ENCODE measurements around the gene ARL4D. TPM values are rescaled to one million over a fixed set of nuclear protein-coding genes. Genes with fewer than 3 reads are reported as not detected.

Gene ARL4D
- total and polyA plus RNA-seq, 2 of the 4 experiments (the other 2 are of a cell fraction) = 12.5 to 30.7 TPM

- POLR2A ChIA-PET (ENCODE audit: unreplicated experiment) = no interaction called here
- in situ Hi-C loops (cut with MboI; ENCODE audit: low sequenced_read_pairs) = no loop called here
- DNase-seq (no peak), ATAC-seq (ENCODE audit: low read depth) (no peak)
- no peak overlapping the region for H3K9ac ChIP-seq (ENCODE audit: low read depth, low read length)
- no peak overlapping the region for H2BK20ac ChIP-seq (ENCODE audit: low read depth, low read length)
- H2BK5ac ChIP-seq (ENCODE audit: low read depth, low read length, poor library complexity, severe bottlenecking) = no peak overlapping the region
- no peak overlapping the region for H3K56ac ChIP-seq (ENCODE audit: extremely low read depth, insufficient read depth, low read length)
- H3K23ac ChIP-seq (ENCODE audit: low read depth, low read length) = no peak overlapping the region
- no TSS peak for BruUV-seq (replicated peaks)
- no peak for TF ChIP-seq RAD21 (IDR thresholded peaks at IDR 0.05; ENCODE audit: low read length)
- no peak overlapping the region for H3K27ac ChIP-seq (ENCODE audit: insufficient read depth, low read length)
- H2AK5ac ChIP-seq (ENCODE audit: low read depth, low read length) = no peak overlapping the region
- dilution Hi-C loops (cut with HindIII; ENCODE audit: low sequenced_read_pairs, unreplicated experiment) = no loop called here
- H3K14ac ChIP-seq (replicated peaks; ENCODE audit: low read depth, low read length) = no peak overlapping the region
- no peak overlapping the region for H3K18ac ChIP-seq (ENCODE audit: low read depth, low read length)
- no peak overlapping the region for H3K4me2 ChIP-seq (ENCODE audit: low read depth, low read length)
- no peak overlapping the region for H2BK120ac ChIP-seq (ENCODE audit: low read depth, low read length)
- no peak overlapping the region for H2AFZ ChIP-seq (replicated peaks; ENCODE audit: low read length, poor library complexity)
- no peak overlapping the region for H4K91ac ChIP-seq (ENCODE audit: insufficient read depth, low read depth, low read length)
- H4K5ac ChIP-seq (ENCODE audit: low read depth, low read length) = no peak overlapping the region
- H3K9me1 ChIP-seq (ENCODE audit: insufficient read depth, low read length) = peaks cover 9% of the 10 kb centered on the region; the same call in 1 of the 2 replicates
- H2AK9ac ChIP-seq (replicated peaks; ENCODE audit: low read depth, low read length, poor library complexity) = no peak overlapping the region
- H3K27me3 ChIP-seq (ENCODE audit: control insufficient read depth, insufficient read depth, low read length) = no peaks in the 10 kb centered on the region; the same call in none of the 2 replicates
- CTCF ChIA-PET = no interaction called here
- no peaks in the 10 kb centered on the region for H3K79me1 ChIP-seq (ENCODE audit: low read depth in 1 of 2, low read length in 2 of 2)
- H3K4me3 ChIP-seq (ENCODE audit: insufficient read depth, low read depth, low read length) = no peak overlapping the region
- no peak overlapping the region for H3K4ac ChIP-seq (ENCODE audit: low read depth, low read length)
- no peaks in the 10 kb centered on the region for H4K20me1 ChIP-seq (ENCODE audit: insufficient read depth, low read length)
- H3K36me3 ChIP-seq (ENCODE audit: control insufficient read depth, insufficient read depth, low read length) = no peaks in the 10 kb centered on the region
- WGBS, 2 experiments (ENCODE audit: extremely low coverage in 2 of 2, insufficient read length in 1 of 2) = 100% methylated on average over 1 of the region's 7 CpGs; no CpG with 5 or more reads in 1 of the 2 experiments
- no peak overlapping the region for H2BK15ac ChIP-seq (ENCODE audit: low read depth, low read length)
- peaks cover 4% of the 10 kb centered on the region for H3K4me1 ChIP-seq (ENCODE audit: control insufficient read depth, insufficient read depth, low read length)
- no peak overlapping the region for H4K8ac ChIP-seq (ENCODE audit: low read depth in 2 of 2, low read length in 2 of 2)
- intact Hi-C loops (cut with micrococcal nuclease) = no loop called here
- no peaks in the 10 kb centered on the region for H3K9me3 ChIP-seq (ENCODE audit: control insufficient read depth, insufficient read depth, low read length)
Observed at GRCh38 chr17:43448720-43449469, 50.1 kb downstream of the ARL4D start.
